CD4-positive, alpha-beta T cell treated with Interleukin-2 at 100 ng/mL for 4 hours (primary cell): ENCODE measurements around the gene LRRC72.
"Not testable (repeated sequence)": the region's sequence is repeated elsewhere in the genome, so short reads cannot be mapped to it uniquely, and the experiment has no call there.

Experiments
- DNase-seq: peaks from one replicate; pipeline ENCODE4 v3.0.0-alpha.2; 2020; ENCODE audit warnings: low spot score

The LRRC72 gene

DNA sequence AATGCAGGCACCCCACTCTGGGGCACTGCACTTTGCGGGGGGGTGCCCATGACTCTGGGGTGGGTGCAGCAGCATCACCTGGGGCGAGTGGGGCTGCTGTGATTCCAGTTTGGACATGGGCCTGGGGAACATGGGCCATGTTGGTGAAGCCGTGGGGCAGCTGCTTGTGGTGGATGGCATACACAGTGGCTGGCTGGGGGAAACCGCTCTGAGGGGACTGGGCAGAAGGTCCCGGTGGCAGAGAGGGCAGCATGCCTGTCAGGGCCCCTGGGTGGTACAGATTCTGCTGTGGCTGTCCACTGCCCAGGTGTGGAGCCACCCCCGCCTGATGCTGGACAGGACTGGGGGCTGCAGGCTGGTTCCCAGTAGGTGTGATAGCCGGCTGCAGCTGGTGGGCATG, 57.2 kb downstream of the LRRC72 start:
- no peak for DNase-seq

DNA sequence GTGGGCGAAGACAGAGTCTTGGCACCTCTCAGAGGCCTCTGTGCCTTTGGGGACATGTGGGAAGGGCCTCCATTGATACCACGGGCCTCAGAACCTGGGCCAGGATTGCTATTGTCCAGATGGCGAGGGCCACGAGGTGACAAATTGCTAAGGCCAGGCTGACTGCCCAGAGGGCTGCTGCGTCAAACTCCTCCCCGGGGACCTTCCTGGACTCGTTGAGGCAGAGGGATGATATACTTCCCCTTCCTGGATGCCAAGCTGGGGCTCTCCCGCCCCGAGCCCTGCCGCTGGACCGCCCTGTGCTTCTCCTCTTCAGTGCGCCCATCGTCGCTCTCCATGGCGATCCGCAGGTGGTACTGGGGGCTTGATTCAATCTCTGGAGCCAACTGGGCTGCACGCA, 58.9 kb downstream of the LRRC72 start:
- DNase-seq = no peak

DNA sequence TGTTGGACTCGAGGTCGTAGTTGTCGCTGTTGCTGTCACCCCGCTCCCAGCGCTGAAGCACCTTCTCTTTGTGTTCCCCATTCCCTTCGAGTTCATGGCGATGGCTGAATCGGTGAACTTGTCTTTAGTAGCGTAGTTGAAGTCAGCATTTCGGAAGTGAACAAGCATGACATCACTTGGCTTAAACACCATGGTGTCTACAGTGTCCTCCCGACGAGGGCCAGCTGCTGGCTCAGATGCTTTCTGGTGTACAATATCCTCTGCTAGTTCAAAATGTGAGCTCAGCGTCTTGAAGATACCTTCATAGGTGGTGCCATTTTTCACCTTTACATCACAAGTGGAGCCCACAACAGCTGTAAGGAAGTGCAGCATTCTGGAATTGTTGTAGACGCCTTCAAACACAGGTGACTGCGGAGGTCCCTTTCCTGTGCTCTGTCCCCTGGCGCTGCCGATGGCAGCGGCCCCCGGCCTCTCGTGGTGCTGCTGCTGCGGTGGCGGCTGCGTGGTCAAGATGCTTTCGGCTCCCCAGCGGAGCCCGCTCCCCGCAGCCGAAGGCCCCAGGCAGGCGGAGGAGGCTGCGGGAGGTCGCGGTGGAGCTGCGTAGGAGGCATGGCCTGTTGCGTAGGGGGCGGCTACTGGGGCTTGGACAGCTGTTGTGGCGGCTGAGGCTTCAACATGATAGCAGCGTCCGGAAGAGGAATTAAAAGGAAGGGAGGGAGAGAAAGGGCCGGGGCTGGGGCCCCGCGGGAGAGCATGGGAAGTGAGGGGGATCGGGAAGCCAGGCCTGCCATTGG, 59.7 kb downstream of the LRRC72 start:
- no peak for DNase-seq

DNA sequence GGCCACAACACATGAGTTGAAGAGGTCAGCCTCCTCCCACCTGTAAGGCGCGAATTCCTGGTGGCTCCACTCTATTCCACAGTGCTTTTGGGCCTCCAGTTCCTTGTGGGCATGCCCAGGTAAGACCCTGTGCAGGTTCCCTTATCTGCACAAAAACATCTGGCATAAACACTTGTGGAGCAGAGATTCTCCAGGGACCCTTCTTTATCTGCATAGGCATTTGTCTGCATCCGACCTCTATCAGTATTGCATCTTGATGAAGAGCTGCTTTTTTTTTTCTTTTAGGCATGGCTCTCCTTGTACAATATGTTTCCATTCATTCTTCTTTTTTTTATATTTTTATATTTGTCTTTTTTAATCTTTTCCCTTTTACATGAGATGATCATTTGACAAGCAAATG, 60.5 kb downstream of the LRRC72 start:
- DNase-seq = no peak

DNA sequence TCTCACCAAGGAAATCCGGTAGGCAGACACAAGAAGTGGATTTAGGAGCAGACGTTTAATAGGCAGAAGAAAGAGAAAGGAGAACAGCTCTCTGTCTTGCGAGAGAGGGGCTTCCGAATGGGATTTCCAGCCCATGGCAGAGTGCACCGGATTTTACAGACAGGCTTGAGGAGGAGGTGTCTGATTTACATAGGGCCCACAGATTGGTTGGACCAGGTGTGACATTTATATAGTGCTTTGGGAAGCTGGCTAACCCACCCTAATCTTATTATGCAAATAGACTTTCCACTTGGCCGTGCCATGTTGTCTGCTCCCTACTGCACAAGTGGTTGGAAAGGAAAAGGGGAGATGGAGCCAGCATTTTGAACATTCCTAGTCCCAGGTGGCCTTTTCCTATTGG, 61.2 kb downstream of the LRRC72 start:
- DNase-seq = no peak

- no peak for DNase-seq
Observed at GRCh38 chr7:16589881-16590280, 63.3 kb downstream of the LRRC72 start.

DNA sequence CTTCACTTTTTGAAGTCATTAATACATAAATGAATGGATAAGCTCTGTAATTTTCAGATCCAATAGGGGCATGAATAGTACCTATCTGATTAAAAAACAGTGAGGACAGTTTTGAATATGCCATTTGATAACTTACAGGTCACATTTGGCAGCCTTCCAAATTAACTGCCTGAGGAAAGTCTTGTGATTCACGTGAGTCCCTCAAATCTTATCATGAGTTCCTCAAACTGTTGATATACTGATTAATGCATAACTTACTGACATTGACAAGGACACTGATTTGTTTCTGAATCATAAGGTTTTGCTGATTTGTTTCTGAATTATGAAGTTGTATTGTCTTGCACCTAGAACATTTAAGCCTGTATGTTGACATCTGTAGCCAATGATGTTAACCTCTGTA, 63.8 kb downstream of the LRRC72 start:
- no peak for DNase-seq

DNA sequence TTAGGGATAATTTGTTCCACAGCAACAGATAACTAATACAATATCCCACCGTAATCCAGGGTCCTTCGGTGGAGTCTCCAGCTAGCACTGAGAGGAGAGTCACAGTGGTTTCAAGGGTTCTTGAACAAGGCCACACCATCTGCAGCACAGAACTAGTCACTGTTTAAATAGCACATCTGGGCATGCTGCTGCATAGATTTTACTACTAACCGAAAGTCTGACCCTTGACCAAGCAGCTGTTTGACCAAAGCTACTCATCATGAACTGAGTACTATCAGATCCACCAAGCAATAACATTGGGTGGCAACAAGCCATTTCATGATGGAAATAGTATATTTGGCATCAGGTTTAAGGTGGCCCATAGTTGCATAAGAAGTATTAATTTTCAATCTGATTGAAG, 65.8 kb downstream of the LRRC72 start:
- no peak for DNase-seq

- no peak for DNase-seq
Observed at GRCh38 chr7:16594061-16594460, 67.4 kb downstream of the LRRC72 start.

DNA sequence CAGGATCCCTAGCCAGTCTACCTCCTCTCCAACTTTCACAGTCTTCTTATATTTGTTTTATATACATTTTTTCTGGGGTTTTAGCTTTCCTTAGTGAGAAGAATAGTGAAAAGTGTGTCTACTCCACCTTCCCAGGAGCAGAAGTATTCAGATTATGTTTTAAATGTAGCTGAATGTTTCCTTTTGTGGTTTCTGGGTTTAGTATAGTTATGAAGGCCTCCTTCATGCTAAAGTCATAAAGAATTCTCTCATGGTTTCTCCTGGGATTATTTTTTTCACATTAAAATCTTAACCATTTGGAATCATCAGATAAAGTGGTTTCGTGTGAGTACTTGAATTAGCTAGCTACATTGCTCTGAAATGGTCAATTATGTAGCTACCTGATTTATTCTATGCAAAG, 68.1 kb downstream of the LRRC72 start:
- no peak for DNase-seq

- DNase-seq = not testable (repeated sequence)
Observed at GRCh38 chr7:16595596-16595995, 69.0 kb downstream of the LRRC72 start.

DNA sequence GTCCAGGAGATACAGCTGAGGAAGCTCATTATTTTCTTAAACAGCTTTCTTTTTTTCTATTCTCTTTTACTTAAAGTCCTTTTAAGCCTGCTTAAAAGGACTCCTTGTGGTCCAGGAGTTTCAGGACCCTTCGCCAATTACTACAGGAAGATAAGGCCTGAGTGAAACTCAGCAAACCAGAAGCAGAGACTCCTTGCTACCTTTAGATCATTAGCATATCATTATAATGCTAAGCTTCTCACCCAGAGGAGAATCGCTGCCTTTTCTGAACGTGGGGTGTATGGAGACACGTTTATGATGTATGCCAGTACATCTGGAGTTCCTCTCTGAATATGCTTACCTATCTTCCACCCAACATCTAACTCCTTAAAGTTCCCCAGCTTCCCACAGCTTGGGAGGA, 71.4 kb downstream of the LRRC72 start:
- no peak for DNase-seq

DNA sequence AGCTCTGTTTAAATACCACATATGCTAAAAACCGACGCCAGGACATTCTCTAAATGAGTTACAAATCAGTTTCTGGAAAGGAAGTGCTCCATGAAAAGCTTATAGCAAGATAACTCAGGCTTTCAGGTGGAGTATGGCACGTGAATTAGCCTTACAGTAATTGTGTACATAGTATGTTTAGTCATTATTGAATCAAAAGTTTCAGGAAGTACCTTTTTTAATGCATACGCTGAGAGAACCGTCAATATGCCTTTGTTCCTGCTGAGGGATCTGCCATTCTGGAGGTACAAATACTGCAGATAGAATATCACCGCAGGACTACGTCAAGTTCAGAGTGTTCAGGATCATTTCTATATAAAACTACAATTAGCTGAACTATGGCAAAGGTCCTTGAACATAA, 73.2 kb downstream of the LRRC72 start:
- DNase-seq = no peak

DNA sequence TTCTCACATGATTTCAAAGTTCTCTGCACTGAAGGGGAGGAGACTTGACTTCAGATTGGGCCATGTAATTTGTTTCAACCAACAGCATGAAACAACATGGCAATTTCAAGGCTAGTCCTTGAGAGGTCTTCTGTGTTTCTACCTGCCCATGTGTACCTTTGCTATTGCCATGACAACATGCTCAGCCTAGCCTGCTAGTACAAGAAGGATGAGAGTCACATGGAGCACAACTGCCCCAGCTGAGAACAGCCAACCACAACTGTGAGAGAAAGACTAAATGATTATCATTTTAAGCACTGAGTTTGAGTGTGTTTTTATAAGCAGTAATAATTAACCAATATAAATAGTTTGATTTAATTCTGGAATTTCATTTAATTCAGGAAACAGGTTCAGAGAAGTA, 77.0 kb downstream of the LRRC72 start:
- no peak for DNase-seq

DNA sequence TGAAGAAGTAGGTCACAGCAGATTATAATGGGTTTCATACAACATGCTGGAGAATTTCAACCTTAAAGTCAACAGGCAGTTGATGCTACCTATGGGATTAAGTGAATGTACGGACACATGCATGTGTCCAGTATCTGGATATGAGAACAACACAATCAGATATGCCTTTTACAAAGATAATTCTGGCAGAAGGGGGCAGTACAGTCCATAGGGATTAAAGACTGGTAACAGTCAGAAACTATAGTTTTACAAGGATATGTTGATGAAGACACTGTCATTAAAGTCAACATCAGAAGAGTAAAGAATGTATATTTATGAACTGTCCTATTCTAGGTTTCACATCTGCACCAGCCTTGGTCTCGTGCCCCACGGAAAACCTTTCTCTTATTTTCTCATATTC, 77.4 kb downstream of the LRRC72 start:
- DNase-seq = no peak

DNA sequence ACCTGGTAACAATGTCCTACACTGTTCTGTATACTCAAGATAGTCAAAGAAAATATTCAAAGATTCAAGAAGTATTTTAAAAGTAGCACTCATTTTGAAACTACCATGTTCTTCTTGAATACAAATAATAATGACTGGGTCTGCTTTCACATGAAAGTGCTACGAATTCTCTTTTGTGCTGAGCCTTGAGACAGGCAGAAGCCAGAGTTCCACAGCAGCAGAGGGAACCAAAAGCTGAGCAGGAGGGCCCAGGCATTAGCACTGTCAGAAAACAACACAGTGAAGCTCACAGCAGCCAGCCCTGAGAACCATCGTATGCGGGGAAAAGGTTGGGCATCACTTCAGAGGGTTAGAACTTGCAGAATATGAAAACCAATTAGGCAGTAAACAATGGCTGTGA, 80.1 kb downstream of the LRRC72 start:
- DNase-seq = no peak

GRCh38 chr7:16609842-16610450, 83.3 kb downstream of the LRRC72 start:
- no peak for DNase-seq

- DNase-seq = no peak
Observed at GRCh38 chr7:16611711-16612110, 85.1 kb downstream of the LRRC72 start.

GRCh38 chr7:16615228-16615627, 88.6 kb downstream of the LRRC72 start:
- no peak for DNase-seq

GRCh38 chr7:16616122-16616521, 89.5 kb downstream of the LRRC72 start:
- no peak for DNase-seq

GRCh38 chr7:16616542-16616941, 89.9 kb downstream of the LRRC72 start:
- DNase-seq = no peak

DNA sequence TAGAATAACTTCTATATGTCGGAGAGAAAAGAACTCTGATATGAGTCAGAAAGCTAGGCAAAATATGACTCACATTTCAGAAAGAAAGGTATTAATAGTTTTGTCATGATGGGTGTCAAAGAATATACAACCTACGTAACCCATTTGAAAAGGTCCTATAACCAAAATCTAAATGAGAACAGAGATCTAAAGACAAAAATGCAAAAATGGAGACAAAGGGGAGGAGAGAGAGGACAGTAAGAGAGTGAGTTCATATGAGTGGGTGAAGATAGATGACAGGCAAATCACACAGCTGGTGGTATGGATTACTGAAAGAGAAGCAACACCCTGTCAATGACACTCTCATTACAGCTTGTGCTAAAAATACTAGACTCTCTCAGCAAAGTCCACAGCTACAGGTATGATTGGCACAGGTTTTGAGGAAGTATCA, 93.4 kb downstream of the LRRC72 start:
- DNase-seq = no peak

- DNase-seq = no peak
Observed at GRCh38 chr7:16626388-16626787, 99.8 kb downstream of the LRRC72 start.

DNA sequence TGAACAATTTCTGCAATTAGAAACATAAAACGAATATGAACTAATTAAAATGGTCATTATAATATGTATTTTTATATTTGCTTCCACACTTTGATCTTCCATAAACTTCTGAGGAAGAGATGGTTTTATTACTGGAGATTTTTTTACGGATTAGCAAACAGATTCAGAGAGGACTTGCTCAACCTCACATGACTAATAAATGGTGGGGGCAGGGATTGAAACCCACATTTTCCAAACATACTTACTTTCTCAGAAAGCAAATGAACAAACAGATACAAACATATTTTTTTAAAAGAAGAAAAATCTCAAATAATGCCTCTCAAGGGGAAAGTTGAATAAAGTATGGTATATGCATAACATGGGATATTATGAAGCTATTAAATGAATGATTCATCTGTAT, 100.6 kb downstream of the LRRC72 start:
- no peak for DNase-seq
